GM23338 (cell line): ENCODE results near the gene DNAH9. TPM values are rescaled to one million over a fixed set of nuclear protein-coding genes. Genes with fewer than 3 reads are reported as not detected.

ENCODE experiments used
- ATAC-seq: fragments of 200-7000 bp; cut with Tn5 transposase; 3 replicates; pipeline ENCODE4 v1.9.1; 2020
- DNase-seq: peaks from one replicate; pipeline ENCODE4 v3.0.0-alpha.2; 2015; ENCODE audit warnings: low spot score
- H2AFZ ChIP-seq: fragments of 200-600 bp; sonication (generic); 2 replicates; pipeline ENCODE4 v1.8.0; 2016; ENCODE audit warnings: antibody characterized with exemption, mild to moderate bottlenecking, moderate library complexity
- H3F3A ChIP-seq: fragments of 200-600 bp; sonication (generic); replicated peaks from 2 replicates; pipeline ENCODE4 v1.8.0; 2017; ENCODE audit warnings: antibody characterized with exemption, mixed run types, low read depth
- H3K27ac ChIP-seq: fragments of 200-600 bp; sonication (generic); 2 replicates; pipeline ENCODE4 v1.6.1; 2016; ENCODE audit warnings: low read depth
- H3K27me3 ChIP-seq: fragments of 200-600 bp; sonication (generic); 2 replicates; pipeline ENCODE4 v1.8.0; 2016; ENCODE audit warnings: mild to moderate bottlenecking, mixed run types, moderate library complexity; ENCODE audit not compliant: insufficient read depth
- H3K36me3 ChIP-seq: fragments of 200-600 bp; sonication (generic); 2 replicates; pipeline ENCODE4 v1.8.0; 2016; ENCODE audit warnings: mild to moderate bottlenecking; ENCODE audit not compliant: insufficient read depth
- H3K4me1 ChIP-seq: fragments of 200-600 bp; sonication (generic); 2 replicates; pipeline ENCODE4 v1.8.0; 2016; ENCODE audit warnings: mild to moderate bottlenecking, moderate library complexity; ENCODE audit not compliant: insufficient read depth
- H3K4me2 ChIP-seq: fragments of 200-600 bp; sonication (generic); 2 replicates; pipeline ENCODE4 v1.7.1; 2017; ENCODE audit warnings: mixed run types
- H3K4me3 ChIP-seq: fragments of 200-600 bp; sonication (generic); 2 replicates; pipeline ENCODE4 v1.6.1; 2016; ENCODE audit warnings: mixed run types
- H3K79me2 ChIP-seq: fragments of 200-600 bp; sonication (generic); replicated peaks from 2 replicates; pipeline ENCODE4 v1.8.0; 2017; ENCODE audit warnings: mild to moderate bottlenecking; ENCODE audit not compliant: insufficient read depth
- H3K9me2 ChIP-seq: fragments of 200-600 bp; sonication (generic); 2 replicates; pipeline ENCODE4 v1.8.0; 2017; ENCODE audit not compliant: insufficient read depth
- H4K20me1 ChIP-seq: fragments of 200-600 bp; sonication (generic); replicated peaks from 2 replicates; pipeline ENCODE4 v1.8.0; 2017; ENCODE audit warnings: mild to moderate bottlenecking; ENCODE audit not compliant: insufficient read depth
- H3K27ac Mint-ChIP-seq: 2 replicates; pipeline ENCODE4 v1.8.0; 2020; ENCODE audit warnings: inconsistent platforms, mild to moderate bottlenecking, moderate library complexity, mixed read lengths
- H3K27me3 Mint-ChIP-seq: 3 replicates; pipeline ENCODE4 v1.8.0; 2022; ENCODE audit warnings: low read depth, mild to moderate bottlenecking, moderate library complexity, mixed read lengths, inconsistent platforms; ENCODE audit not compliant: insufficient read depth, poor library complexity
- H3K36me3 Mint-ChIP-seq: 3 replicates; pipeline ENCODE4 v1.8.0; 2021; ENCODE audit warnings: low read depth, mild to moderate bottlenecking, inconsistent platforms, moderate library complexity, mixed read lengths
- H3K4me1 Mint-ChIP-seq: 3 replicates; pipeline ENCODE4 v1.8.0; 2020; ENCODE audit warnings: mild to moderate bottlenecking, inconsistent platforms, mixed read lengths
- H3K4me3 Mint-ChIP-seq: 3 replicates; pipeline ENCODE4 v1.8.0; 2021; ENCODE audit warnings: moderate library complexity, mild to moderate bottlenecking, inconsistent platforms, mixed read lengths
- H3K9me3 Mint-ChIP-seq: 3 replicates; pipeline ENCODE4 v1.8.0; 2020; ENCODE audit warnings: moderate library complexity, mild to moderate bottlenecking, inconsistent platforms, mixed read lengths
- CREB1 ChIP-seq: fragments of 250-450 bp; sonication (Bioruptor Pico); IDR thresholded peaks from 2 replicates; pipeline ENCODE4 v1.5.0; 2020; ENCODE audit warnings: low read depth, mild to moderate bottlenecking, moderate library complexity
- EZH2 ChIP-seq: fragments of 200-600 bp; sonication (generic); IDR thresholded peaks from one replicate; pipeline ENCODE4 v1.8.0; 2017; ENCODE audit warnings: antibody characterized with exemption, mild to moderate bottlenecking, low read depth; ENCODE audit not compliant: unreplicated experiment
- EZH2phosphoT487 ChIP-seq: fragments of 200-600 bp; sonication (generic); IDR thresholded peaks from one replicate; pipeline ENCODE4 v1.8.1; 2018; ENCODE audit warnings: antibody characterized with exemption; ENCODE audit not compliant: unreplicated experiment
- JUNB ChIP-seq: IDR thresholded peaks from one replicate; pipeline ENCODE4 v1.6.1; 2016; ENCODE audit warnings: antibody characterized with exemption; ENCODE audit not compliant: unreplicated experiment
- NANOG ChIP-seq: IDR thresholded peaks from 2 replicates; pipeline ENCODE4 v1.6.1; 2016; ENCODE audit warnings: antibody characterized with exemption, borderline replicate concordance
- STAT1 ChIP-seq: IDR thresholded peaks from one replicate; pipeline ENCODE4 v1.6.1; 2016; ENCODE audit warnings: antibody characterized with exemption; ENCODE audit not compliant: unreplicated experiment
- ZNF114 ChIP-seq: fragments of 250-450 bp; sonication (Bioruptor Pico); IDR thresholded peaks from 2 replicates; pipeline ENCODE4 v1.5.0; 2020; ENCODE audit warnings: mild to moderate bottlenecking, moderate library complexity
- ZNF331 ChIP-seq: fragments of 250-450 bp; sonication (Bioruptor Pico); IDR thresholded peaks from 2 replicates; pipeline ENCODE4 v1.5.0; 2020; ENCODE audit warnings: low read depth, mild to moderate bottlenecking, moderate library complexity
- polyA plus RNA-seq: library from polyadenylated mRNA; unstranded; fragments of >200 nt; fragmentation: Nextera tagmentation; extraction: Ambion mirVana; gene quantifications from 2 replicates; pipeline ENCODE4 v1.2.1, GENCODE V29; 2016
- total RNA-seq: library from RNA; depleted of rRNA; stranded (reverse); fragments of >200 nt; shearing (Covaris generic); gene quantifications from 2 replicates; pipeline ENCODE4 v1.2.3, GENCODE V29; 2014
- TF ChIP-seq, protein P1 (sequence below): IDR thresholded peaks from 2 replicates; pipeline ENCODE4 v1.6.1; 2016; ENCODE audit warnings: antibody characterized with exemption
- TF ChIP-seq, protein P2 (sequence below), 2 experiments: fragments of 200-600 bp in 1 of 2; sonication (generic) in 1 of 2; conservative IDR thresholded peaks; 2 replicates each; pipeline versions ENCODE4 v1.5.1 to v1.6.1; 2016 to 2017; ENCODE audit warnings: antibody characterized with exemption in 2 of 2, low read depth in 2 of 2, mild to moderate bottlenecking in 2 of 2, moderate library complexity in 1 of 2
- TF ChIP-seq, protein P3 (sequence below): fragments of 250-450 bp; sonication (Bioruptor Pico); IDR thresholded peaks from 2 replicates; pipeline ENCODE4 v1.5.0; 2020; ENCODE audit warnings: mild to moderate bottlenecking, moderate library complexity
- TF ChIP-seq, protein P4 (sequence below): IDR thresholded peaks from one replicate; pipeline ENCODE4 v1.6.1; 2018; ENCODE audit warnings: antibody characterized with exemption; ENCODE audit not compliant: unreplicated experiment

The DNAH9 gene
- total and polyA plus RNA-seq, 2 experiments from 2014 or later = not detected

DNA sequence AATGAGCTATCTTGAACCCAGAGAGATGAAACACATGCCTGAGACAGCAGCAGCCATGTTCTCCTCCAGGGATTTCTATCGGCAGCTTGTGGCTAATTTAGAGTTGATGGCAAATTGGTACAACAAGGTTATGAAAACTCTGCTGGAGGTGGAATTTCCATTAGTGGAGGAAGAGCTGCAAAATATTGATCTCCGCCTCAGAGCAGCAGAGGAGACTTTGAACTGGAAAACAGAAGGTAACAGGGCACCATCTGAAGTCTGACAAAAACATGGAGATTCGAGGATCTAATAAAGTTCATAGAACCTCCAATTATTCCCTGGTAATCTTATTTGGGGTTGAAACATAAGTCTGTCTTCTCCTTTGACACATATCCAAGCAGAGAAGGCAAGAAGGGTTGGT is 52.8 kb downstream of the DNAH9 start:
- no peak overlapping the region for H2AFZ ChIP-seq
- no peaks in the 10 kb centered on the region for H3K4me1 ChIP-seq
- H3K27me3 ChIP-seq = no peaks in the 10 kb centered on the region
- no peak overlapping the region for H3K4me2 ChIP-seq
- H4K20me1 ChIP-seq = no peaks in the 10 kb centered on the region
- H3K9me2 ChIP-seq = no peaks in the 10 kb centered on the region
- H3K9me3 Mint-ChIP-seq = peaks cover 91% of the 10 kb centered on the region
- TF ChIP-seq EZH2 = no peak
- TF ChIP-seq STAT1 = no peak
- TF ChIP-seq, protein P1, sequence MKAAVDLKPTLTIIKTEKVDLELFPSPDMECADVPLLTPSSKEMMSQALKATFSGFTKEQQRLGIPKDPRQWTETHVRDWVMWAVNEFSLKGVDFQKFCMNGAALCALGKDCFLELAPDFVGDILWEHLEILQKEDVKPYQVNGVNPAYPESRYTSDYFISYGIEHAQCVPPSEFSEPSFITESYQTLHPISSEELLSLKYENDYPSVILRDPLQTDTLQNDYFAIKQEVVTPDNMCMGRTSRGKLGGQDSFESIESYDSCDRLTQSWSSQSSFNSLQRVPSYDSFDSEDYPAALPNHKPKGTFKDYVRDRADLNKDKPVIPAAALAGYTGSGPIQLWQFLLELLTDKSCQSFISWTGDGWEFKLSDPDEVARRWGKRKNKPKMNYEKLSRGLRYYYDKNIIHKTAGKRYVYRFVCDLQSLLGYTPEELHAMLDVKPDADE = no peak
- no peak for TF ChIP-seq CREB1 (CRISPR knock-in tag)
- TF ChIP-seq, protein P2, sequence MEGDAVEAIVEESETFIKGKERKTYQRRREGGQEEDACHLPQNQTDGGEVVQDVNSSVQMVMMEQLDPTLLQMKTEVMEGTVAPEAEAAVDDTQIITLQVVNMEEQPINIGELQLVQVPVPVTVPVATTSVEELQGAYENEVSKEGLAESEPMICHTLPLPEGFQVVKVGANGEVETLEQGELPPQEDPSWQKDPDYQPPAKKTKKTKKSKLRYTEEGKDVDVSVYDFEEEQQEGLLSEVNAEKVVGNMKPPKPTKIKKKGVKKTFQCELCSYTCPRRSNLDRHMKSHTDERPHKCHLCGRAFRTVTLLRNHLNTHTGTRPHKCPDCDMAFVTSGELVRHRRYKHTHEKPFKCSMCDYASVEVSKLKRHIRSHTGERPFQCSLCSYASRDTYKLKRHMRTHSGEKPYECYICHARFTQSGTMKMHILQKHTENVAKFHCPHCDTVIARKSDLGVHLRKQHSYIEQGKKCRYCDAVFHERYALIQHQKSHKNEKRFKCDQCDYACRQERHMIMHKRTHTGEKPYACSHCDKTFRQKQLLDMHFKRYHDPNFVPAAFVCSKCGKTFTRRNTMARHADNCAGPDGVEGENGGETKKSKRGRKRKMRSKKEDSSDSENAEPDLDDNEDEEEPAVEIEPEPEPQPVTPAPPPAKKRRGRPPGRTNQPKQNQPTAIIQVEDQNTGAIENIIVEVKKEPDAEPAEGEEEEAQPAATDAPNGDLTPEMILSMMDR (conservative IDR thresholded peaks at IDR 0.05; ENCODE audit: low read depth in 2 of 2) = no peak
- TF ChIP-seq ZNF331 (CRISPR knock-in tag) = no peak
- TF ChIP-seq NANOG = no peak
- no peak for TF ChIP-seq JUNB
- no peak for TF ChIP-seq EZH2phosphoT487
- TF ChIP-seq, protein P3, sequence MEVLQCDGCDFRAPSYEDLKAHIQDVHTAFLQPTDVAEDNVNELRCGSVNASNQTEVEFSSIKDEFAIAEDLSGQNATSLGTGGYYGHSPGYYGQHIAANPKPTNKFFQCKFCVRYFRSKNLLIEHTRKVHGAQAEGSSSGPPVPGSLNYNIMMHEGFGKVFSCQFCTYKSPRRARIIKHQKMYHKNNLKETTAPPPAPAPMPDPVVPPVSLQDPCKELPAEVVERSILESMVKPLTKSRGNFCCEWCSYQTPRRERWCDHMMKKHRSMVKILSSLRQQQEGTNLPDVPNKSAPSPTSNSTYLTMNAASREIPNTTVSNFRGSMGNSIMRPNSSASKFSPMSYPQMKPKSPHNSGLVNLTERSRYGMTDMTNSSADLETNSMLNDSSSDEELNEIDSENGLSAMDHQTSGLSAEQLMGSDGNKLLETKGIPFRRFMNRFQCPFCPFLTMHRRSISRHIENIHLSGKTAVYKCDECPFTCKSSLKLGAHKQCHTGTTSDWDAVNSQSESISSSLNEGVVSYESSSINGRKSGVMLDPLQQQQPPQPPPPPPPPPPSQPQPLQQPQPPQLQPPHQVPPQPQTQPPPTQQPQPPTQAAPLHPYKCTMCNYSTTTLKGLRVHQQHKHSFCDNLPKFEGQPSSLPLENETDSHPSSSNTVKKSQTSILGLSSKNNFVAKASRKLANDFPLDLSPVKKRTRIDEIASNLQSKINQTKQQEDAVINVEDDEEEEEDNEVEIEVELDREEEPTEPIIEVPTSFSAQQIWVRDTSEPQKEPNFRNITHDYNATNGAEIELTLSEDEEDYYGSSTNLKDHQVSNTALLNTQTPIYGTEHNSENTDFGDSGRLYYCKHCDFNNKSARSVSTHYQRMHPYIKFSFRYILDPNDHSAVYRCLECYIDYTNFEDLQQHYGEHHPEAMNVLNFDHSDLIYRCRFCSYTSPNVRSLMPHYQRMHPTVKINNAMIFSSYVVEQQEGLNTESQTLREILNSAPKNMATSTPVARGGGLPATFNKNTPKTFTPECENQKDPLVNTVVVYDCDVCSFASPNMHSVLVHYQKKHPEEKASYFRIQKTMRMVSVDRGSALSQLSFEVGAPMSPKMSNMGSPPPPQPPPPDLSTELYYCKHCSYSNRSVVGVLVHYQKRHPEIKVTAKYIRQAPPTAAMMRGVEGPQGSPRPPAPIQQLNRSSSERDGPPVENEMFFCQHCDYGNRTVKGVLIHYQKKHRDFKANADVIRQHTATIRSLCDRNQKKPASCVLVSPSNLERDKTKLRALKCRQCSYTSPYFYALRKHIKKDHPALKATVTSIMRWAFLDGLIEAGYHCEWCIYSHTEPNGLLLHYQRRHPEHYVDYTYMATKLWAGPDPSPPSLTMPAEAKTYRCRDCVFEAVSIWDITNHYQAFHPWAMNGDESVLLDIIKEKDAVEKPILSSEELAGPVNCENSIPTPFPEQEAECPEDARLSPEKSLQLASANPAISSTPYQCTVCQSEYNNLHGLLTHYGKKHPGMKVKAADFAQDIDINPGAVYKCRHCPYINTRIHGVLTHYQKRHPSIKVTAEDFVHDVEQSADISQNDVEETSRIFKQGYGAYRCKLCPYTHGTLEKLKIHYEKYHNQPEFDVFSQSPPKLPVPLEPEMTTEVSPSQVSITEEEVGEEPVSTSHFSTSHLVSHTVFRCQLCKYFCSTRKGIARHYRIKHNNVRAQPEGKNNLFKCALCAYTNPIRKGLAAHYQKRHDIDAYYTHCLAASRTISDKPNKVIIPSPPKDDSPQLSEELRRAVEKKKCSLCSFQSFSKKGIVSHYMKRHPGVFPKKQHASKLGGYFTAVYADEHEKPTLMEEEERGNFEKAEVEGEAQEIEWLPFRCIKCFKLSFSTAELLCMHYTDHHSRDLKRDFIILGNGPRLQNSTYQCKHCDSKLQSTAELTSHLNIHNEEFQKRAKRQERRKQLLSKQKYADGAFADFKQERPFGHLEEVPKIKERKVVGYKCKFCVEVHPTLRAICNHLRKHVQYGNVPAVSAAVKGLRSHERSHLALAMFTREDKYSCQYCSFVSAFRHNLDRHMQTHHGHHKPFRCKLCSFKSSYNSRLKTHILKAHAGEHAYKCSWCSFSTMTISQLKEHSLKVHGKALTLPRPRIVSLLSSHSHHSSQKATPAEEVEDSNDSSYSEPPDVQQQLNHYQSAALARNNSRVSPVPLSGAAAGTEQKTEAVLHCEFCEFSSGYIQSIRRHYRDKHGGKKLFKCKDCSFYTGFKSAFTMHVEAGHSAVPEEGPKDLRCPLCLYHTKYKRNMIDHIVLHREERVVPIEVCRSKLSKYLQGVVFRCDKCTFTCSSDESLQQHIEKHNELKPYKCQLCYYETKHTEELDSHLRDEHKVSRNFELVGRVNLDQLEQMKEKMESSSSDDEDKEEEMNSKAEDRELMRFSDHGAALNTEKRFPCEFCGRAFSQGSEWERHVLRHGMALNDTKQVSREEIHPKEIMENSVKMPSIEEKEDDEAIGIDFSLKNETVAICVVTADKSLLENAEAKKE (CRISPR knock-in tag) = no peak
- no peak for TF ChIP-seq ZNF114 (CRISPR knock-in tag)
- TF ChIP-seq, protein P4, sequence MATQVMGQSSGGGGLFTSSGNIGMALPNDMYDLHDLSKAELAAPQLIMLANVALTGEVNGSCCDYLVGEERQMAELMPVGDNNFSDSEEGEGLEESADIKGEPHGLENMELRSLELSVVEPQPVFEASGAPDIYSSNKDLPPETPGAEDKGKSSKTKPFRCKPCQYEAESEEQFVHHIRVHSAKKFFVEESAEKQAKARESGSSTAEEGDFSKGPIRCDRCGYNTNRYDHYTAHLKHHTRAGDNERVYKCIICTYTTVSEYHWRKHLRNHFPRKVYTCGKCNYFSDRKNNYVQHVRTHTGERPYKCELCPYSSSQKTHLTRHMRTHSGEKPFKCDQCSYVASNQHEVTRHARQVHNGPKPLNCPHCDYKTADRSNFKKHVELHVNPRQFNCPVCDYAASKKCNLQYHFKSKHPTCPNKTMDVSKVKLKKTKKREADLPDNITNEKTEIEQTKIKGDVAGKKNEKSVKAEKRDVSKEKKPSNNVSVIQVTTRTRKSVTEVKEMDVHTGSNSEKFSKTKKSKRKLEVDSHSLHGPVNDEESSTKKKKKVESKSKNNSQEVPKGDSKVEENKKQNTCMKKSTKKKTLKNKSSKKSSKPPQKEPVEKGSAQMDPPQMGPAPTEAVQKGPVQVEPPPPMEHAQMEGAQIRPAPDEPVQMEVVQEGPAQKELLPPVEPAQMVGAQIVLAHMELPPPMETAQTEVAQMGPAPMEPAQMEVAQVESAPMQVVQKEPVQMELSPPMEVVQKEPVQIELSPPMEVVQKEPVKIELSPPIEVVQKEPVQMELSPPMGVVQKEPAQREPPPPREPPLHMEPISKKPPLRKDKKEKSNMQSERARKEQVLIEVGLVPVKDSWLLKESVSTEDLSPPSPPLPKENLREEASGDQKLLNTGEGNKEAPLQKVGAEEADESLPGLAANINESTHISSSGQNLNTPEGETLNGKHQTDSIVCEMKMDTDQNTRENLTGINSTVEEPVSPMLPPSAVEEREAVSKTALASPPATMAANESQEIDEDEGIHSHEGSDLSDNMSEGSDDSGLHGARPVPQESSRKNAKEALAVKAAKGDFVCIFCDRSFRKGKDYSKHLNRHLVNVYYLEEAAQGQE = no peak
- DNase-seq = no peak
- H3K4me3 Mint-ChIP-seq = no peak overlapping the region
- H3K36me3 Mint-ChIP-seq = peaks cover 37% of the 10 kb centered on the region
- no peaks in the 10 kb centered on the region for H3K4me1 Mint-ChIP-seq
- H3K27me3 Mint-ChIP-seq = peaks cover 3% of the 10 kb centered on the region
- no peak overlapping the region for H3K4me3 ChIP-seq
- H3K36me3 ChIP-seq = no peaks in the 10 kb centered on the region
- no peaks in the 10 kb centered on the region for H3K79me2 ChIP-seq
- no peak overlapping the region for H3K27ac Mint-ChIP-seq
- no peaks in the 10 kb centered on the region for H3F3A ChIP-seq
- no peak for ATAC-seq
- H3K27ac ChIP-seq = no peak overlapping the region
